Liver (tissue), 9 donors: ENCODE data around the gene ZCCHC17. TPM values are rescaled to one million over a fixed set of nuclear protein-coding genes. Genes with fewer than 3 reads are reported as not detected.
"Not testable (repeated sequence)": the region's sequence is repeated elsewhere in the genome, so short reads cannot be mapped to it uniquely, and the experiment has no call there.

Source experiments
- DNase-seq: peaks from one replicate; pipeline ENCODE4 v3.0.0-alpha.2; 2017; ENCODE audit warnings: low spot score
- H3K27ac ChIP-seq, 2 donors: one replicate each; pipeline ENCODE4 v1.7.0; 2013; ENCODE audit warnings: inconsistent platforms in 2 of 2, low read length in 2 of 2, control low read depth in 1 of 2, low read depth in 1 of 2, mild to moderate bottlenecking in 1 of 2
- H3K27me3 ChIP-seq, 4 donors: one replicate each; pipeline versions ENCODE4 v1.6.1 to v1.7.0; 2013; ENCODE audit warnings: low read length in 3 of 4, inconsistent platforms in 1 of 4, mild to moderate bottlenecking in 1 of 4, moderate library complexity in 1 of 4; ENCODE audit not compliant: control insufficient read depth in 4 of 4, insufficient read depth in 4 of 4
- H3K36me3 ChIP-seq, 4 donors: one replicate each; pipeline versions ENCODE4 v1.6.1 to v1.7.0; 2013; ENCODE audit warnings: low read length in 3 of 4, mild to moderate bottlenecking in 3 of 4, low read depth in 1 of 4, moderate library complexity in 1 of 4; ENCODE audit not compliant: control insufficient read depth in 4 of 4, insufficient read depth in 3 of 4
- H3K4me1 ChIP-seq, 4 donors: one replicate each; pipeline versions ENCODE4 v1.6.1 to v1.7.0; 2013; ENCODE audit warnings: low read length in 3 of 4, mild to moderate bottlenecking in 3 of 4, moderate library complexity in 1 of 4; ENCODE audit not compliant: control insufficient read depth in 4 of 4, insufficient read depth in 4 of 4
- H3K4me3 ChIP-seq, 3 donors: one replicate each; pipeline versions ENCODE4 v1.6.1 to v1.7.0; 2013; ENCODE audit warnings: low read length in 3 of 3, control low read depth in 1 of 3, low read depth in 1 of 3, mild to moderate bottlenecking in 1 of 3
- H3K9ac ChIP-seq, 2 donors: one replicate each; pipeline ENCODE4 v1.7.0; 2013; ENCODE audit warnings: low read length in 2 of 2, mild to moderate bottlenecking in 2 of 2, moderate library complexity in 2 of 2, control low read depth in 1 of 2, low read depth in 1 of 2
- H3K9me3 ChIP-seq, 4 donors: one replicate each; pipeline versions ENCODE4 v1.6.1 to v1.7.0; 2013; ENCODE audit warnings: low read length in 3 of 4; ENCODE audit not compliant: control insufficient read depth in 4 of 4
- EGR1 ChIP-seq, 2 donors: IDR thresholded peaks; 2 replicates each; pipeline ENCODE4 v1.6.1; 2016 to 2018; ENCODE audit warnings: antibody characterized with exemption in 2 of 2, low read depth in 2 of 2
- FOXA1 ChIP-seq: IDR thresholded peaks from 2 replicates; pipeline ENCODE4 v1.6.1; 2016; ENCODE audit warnings: antibody characterized with exemption
- FOXA2 ChIP-seq: IDR thresholded peaks from 2 replicates; pipeline ENCODE4 v1.6.1; 2016; ENCODE audit warnings: antibody characterized with exemption
- GABPA ChIP-seq, 2 donors: IDR thresholded peaks in 1 of 2; conservative IDR thresholded peaks in 1 of 2; 2 replicates each; pipeline ENCODE4 v1.6.1; 2016; ENCODE audit warnings: antibody characterized with exemption in 2 of 2, mild to moderate bottlenecking in 1 of 2, moderate library complexity in 1 of 2
- HNF4A ChIP-seq, 2 donors: conservative IDR thresholded peaks; 2 replicates each; pipeline ENCODE4 v1.6.1; 2016; ENCODE audit warnings: antibody characterized with exemption in 2 of 2, mild to moderate bottlenecking in 2 of 2
- HNF4G ChIP-seq: IDR thresholded peaks from 2 replicates; pipeline ENCODE4 v1.6.1; 2016; ENCODE audit warnings: antibody characterized with exemption
- JUND ChIP-seq, 2 donors: IDR thresholded peaks; 2 replicates each; pipeline ENCODE4 v1.6.1; 2016; ENCODE audit warnings: antibody characterized with exemption in 2 of 2
- NR2F2 ChIP-seq: IDR thresholded peaks from 2 replicates; pipeline ENCODE4 v1.6.1; 2016; ENCODE audit warnings: antibody characterized with exemption
- RAD21 ChIP-seq, 2 donors: IDR thresholded peaks; 2 replicates each; pipeline ENCODE4 v1.6.1; 2016; ENCODE audit warnings: antibody characterized with exemption in 2 of 2, mild to moderate bottlenecking in 2 of 2
- RXRA ChIP-seq, 2 donors: IDR thresholded peaks; 2 replicates each; pipeline ENCODE4 v1.6.1; 2017 to 2018; ENCODE audit warnings: antibody characterized with exemption in 2 of 2, mild to moderate bottlenecking in 1 of 2
- SP1 ChIP-seq: IDR thresholded peaks from 2 replicates; pipeline ENCODE4 v1.6.1; 2018; ENCODE audit warnings: antibody characterized with exemption, mild to moderate bottlenecking
- TAF1 ChIP-seq: conservative IDR thresholded peaks from 2 replicates; pipeline ENCODE4 v1.6.1; 2016; ENCODE audit warnings: antibody characterized with exemption, mild to moderate bottlenecking
- YY1 ChIP-seq: IDR thresholded peaks from 2 replicates; pipeline ENCODE4 v1.6.1; 2016; ENCODE audit warnings: antibody characterized with exemption, mild to moderate bottlenecking
- WGBS: extraction: QIAGEN DNeasy Blood & Tissue Kit; methylation state at CpG from one replicate; pipeline ENCODE4 v1.1.7; 2013; 5-methylcytosine and 5-hydroxymethylcytosine counted together
- polyA plus RNA-seq, 2 donors: library from polyadenylated mRNA; stranded (reverse) in 1 of 2; unstranded in 1 of 2; fragments of 200-250 nt in 1 of 2; fragments of >200 nt in 1 of 2; fragmentation: Nextera tagmentation in 1 of 2; extraction: Ambion mirVana in 1 of 2; gene quantifications; one replicate each; pipeline versions ENCODE4 v1.2.1 to v1.2.3, GENCODE V29; 2013 to 2015
- total RNA-seq, 2 donors: library from RNA; depleted of rRNA; stranded (reverse); fragments of >200 nt; gene quantifications; one replicate each; pipeline ENCODE4 v1.2.3, GENCODE V29; 2014
- TF ChIP-seq, protein P1 (sequence below): fragments of 150-350 bp; IDR thresholded peaks from 2 replicates; pipeline ENCODE4 v1.5.1; 2017; ENCODE audit warnings: improper control_type of control experiment, low read depth, low read length; ENCODE audit not compliant: missing input control
- TF ChIP-seq, protein P2 (sequence below): IDR thresholded peaks from 2 replicates; pipeline ENCODE4 v1.6.1; 2016; ENCODE audit warnings: antibody characterized with exemption
- TF ChIP-seq, protein P3 (sequence below): IDR thresholded peaks from 2 replicates; pipeline ENCODE4 v1.6.1; 2016; ENCODE audit warnings: antibody characterized with exemption
- TF ChIP-seq, protein P4 (sequence below): IDR thresholded peaks from 2 replicates; pipeline ENCODE4 v1.6.1; 2016; ENCODE audit warnings: antibody characterized with exemption, mild to moderate bottlenecking
- TF ChIP-seq, protein P5 (sequence below): IDR thresholded peaks from 2 replicates; pipeline ENCODE4 v1.6.1; 2016; ENCODE audit warnings: antibody characterized with exemption
- donor health status: healthy.
- donor health status: healthy.
- donor health status: healthy.
- donor health status: healthy.
- donor health status: healthy.

ZCCHC17 gene
- total and polyA plus RNA-seq, 4 donors = 7.4 to 15.1 (median 9.2) TPM

DNA sequence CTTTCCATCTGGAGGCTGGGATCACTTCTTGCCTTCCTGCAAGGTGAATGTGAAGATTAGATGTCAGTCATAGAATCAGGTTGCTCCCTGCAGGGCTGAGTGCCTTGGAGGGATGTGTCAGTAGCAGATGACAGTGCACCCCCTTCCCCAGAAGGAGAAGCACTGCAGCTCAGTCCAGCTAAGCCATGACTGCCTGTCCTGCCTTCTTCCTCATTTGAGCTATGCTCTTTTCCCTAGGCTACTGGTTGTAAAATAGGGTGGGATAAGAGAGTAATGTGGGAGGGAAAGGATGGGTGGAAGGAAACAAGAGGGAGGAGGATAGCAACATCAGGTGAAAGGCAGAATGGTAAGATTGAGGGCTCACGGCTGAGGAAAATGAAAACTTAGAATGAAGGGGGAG, 87.1 kb downstream of the ZCCHC17 start:
- Histone ChIP-seq H3K4me3 (no peak overlapping the region), H3K36me3 (no peaks in the 10 kb centered on the region), H3K4me1 (no peaks in the 10 kb centered on the region), H3K9me3 (no peaks in the 10 kb centered on the region), H3K27ac (no peak overlapping the region), H3K9ac (no peak overlapping the region), H3K27me3 (no peaks in the 10 kb centered on the region)
- 50% methylated on average over 1 of the region's 1 CpG for WGBS
- DNase-seq = no peak
- TF ChIP-seq GABPA (IDR thresholded peaks at IDR 0.05 in 1 of 2, conservative IDR thresholded peaks at IDR 0.05 in 1 of 2) = no peak
- TF ChIP-seq HNF4A (conservative IDR thresholded peaks at IDR 0.05) = no peak
- TF ChIP-seq FOXA2 = no peak
- TF ChIP-seq, protein P1, sequence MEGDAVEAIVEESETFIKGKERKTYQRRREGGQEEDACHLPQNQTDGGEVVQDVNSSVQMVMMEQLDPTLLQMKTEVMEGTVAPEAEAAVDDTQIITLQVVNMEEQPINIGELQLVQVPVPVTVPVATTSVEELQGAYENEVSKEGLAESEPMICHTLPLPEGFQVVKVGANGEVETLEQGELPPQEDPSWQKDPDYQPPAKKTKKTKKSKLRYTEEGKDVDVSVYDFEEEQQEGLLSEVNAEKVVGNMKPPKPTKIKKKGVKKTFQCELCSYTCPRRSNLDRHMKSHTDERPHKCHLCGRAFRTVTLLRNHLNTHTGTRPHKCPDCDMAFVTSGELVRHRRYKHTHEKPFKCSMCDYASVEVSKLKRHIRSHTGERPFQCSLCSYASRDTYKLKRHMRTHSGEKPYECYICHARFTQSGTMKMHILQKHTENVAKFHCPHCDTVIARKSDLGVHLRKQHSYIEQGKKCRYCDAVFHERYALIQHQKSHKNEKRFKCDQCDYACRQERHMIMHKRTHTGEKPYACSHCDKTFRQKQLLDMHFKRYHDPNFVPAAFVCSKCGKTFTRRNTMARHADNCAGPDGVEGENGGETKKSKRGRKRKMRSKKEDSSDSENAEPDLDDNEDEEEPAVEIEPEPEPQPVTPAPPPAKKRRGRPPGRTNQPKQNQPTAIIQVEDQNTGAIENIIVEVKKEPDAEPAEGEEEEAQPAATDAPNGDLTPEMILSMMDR = no peak
- TF ChIP-seq, protein P2, sequence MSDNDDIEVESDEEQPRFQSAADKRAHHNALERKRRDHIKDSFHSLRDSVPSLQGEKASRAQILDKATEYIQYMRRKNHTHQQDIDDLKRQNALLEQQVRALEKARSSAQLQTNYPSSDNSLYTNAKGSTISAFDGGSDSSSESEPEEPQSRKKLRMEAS = no peak
- TF ChIP-seq TAF1 = no peak
- no peak for TF ChIP-seq RAD21 (IDR thresholded peaks at IDR 0.05)
- TF ChIP-seq EGR1 (IDR thresholded peaks at IDR 0.05; ENCODE audit: low read depth in 2 of 2) = no peak
- TF ChIP-seq SP1 = no peak
- TF ChIP-seq, protein P3, sequence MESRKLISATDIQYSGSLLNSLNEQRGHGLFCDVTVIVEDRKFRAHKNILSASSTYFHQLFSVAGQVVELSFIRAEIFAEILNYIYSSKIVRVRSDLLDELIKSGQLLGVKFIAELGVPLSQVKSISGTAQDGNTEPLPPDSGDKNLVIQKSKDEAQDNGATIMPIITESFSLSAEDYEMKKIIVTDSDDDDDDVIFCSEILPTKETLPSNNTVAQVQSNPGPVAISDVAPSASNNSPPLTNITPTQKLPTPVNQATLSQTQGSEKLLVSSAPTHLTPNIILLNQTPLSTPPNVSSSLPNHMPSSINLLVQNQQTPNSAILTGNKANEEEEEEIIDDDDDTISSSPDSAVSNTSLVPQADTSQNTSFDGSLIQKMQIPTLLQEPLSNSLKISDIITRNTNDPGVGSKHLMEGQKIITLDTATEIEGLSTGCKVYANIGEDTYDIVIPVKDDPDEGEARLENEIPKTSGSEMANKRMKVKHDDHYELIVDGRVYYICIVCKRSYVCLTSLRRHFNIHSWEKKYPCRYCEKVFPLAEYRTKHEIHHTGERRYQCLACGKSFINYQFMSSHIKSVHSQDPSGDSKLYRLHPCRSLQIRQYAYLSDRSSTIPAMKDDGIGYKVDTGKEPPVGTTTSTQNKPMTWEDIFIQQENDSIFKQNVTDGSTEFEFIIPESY = no peak
- no peak for TF ChIP-seq FOXA1
- TF ChIP-seq, protein P4, sequence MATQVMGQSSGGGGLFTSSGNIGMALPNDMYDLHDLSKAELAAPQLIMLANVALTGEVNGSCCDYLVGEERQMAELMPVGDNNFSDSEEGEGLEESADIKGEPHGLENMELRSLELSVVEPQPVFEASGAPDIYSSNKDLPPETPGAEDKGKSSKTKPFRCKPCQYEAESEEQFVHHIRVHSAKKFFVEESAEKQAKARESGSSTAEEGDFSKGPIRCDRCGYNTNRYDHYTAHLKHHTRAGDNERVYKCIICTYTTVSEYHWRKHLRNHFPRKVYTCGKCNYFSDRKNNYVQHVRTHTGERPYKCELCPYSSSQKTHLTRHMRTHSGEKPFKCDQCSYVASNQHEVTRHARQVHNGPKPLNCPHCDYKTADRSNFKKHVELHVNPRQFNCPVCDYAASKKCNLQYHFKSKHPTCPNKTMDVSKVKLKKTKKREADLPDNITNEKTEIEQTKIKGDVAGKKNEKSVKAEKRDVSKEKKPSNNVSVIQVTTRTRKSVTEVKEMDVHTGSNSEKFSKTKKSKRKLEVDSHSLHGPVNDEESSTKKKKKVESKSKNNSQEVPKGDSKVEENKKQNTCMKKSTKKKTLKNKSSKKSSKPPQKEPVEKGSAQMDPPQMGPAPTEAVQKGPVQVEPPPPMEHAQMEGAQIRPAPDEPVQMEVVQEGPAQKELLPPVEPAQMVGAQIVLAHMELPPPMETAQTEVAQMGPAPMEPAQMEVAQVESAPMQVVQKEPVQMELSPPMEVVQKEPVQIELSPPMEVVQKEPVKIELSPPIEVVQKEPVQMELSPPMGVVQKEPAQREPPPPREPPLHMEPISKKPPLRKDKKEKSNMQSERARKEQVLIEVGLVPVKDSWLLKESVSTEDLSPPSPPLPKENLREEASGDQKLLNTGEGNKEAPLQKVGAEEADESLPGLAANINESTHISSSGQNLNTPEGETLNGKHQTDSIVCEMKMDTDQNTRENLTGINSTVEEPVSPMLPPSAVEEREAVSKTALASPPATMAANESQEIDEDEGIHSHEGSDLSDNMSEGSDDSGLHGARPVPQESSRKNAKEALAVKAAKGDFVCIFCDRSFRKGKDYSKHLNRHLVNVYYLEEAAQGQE = no peak
- TF ChIP-seq HNF4G = no peak
- no peak for TF ChIP-seq JUND (IDR thresholded peaks at IDR 0.05)
- TF ChIP-seq YY1 = no peak
- TF ChIP-seq RXRA (IDR thresholded peaks at IDR 0.05) = no peak
- TF ChIP-seq, protein P5, sequence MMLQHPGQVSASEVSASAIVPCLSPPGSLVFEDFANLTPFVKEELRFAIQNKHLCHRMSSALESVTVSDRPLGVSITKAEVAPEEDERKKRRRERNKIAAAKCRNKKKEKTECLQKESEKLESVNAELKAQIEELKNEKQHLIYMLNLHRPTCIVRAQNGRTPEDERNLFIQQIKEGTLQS = no peak
- no peak for TF ChIP-seq NR2F2

DNA sequence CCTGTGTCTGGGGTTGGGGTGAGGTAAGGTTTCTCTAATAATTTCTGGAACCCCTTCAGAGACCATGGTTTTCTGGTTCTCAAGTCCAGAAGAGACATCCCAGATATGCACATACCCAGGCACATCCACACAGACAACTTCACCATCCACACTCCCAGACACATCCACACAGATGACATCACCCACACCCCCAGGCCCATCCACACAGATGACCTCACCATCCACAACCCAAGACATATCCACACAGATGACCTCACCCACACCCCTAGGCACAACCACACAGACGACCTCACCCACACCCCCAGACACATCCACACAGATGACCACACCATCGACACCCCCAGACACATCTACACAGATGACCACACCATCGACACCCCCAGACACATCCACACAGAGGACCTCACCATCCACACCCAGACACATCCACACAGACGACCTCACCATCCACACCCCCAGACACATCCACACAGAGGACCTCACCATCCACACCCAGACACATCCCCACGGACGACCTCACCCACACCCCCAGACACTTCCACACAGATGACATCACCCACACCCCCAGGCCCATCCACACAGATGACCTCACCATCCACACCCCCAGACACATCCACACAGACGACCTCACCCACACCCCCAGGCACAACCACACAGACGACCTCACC, 89.9 kb downstream of the ZCCHC17 start:
- H3K4me3 ChIP-seq, H3K27me3 ChIP-seq, H3K9me3 ChIP-seq, H3K36me3 ChIP-seq, DNase-seq, H3K4me1 ChIP-seq, H3K27ac ChIP-seq, H3K9ac ChIP-seq: not testable (repeated sequence)
- WGBS = 73% methylated on average over 8 of the region's 8 CpGs
